ENCODE results near the gene ZBTB42. TPM values are rescaled to one million over a fixed set of nuclear protein-coding genes. Genes with fewer than 3 reads are reported as not detected.
A peak's percentile ranks its signal among the peaks of the same experiment; 100 is the strongest.

ZBTB42 gene
- total and polyA plus RNA-seq, 2 of the 13 experiments (the other 11 are each of a cell fraction or from before 2014, with no cell fraction given): 2.8 to 4.2 TPM

GRCh38 chr14:104796687-104797081, 4.2 kb upstream of the ZBTB42 start:
- POLR2A ChIA-PET: interaction anchor here (1.4 to 4.1 kb wide), 4 partner anchors 28 to 44 kb away, joined by 5 to 23 read pairs (median 10); partner anchors contain the start of gene SIVA1
- Histone ChIP-seq H3K9me3 (ENCODE audit: low read length) (no peaks in the 10 kb centered on the region), H3K4me2 (ENCODE audit: low read depth, low read length) (peak overlapping the region; percentile 100), H3K4me1 (ENCODE audit: insufficient read depth, low read length) (peaks cover 69% of the 10 kb centered on the region), H2AFZ (ENCODE audit: low read length) (no peak overlapping the region), H3K27me3 (ENCODE audit: control insufficient read depth in 1 of 2, insufficient read depth in 2 of 2, low read length in 2 of 2) (no peaks in the 10 kb centered on the region), H3K36me3 (replicated peaks in 1 of 2; ENCODE audit: control insufficient read depth in 1 of 2, insufficient read depth in 2 of 2, low read length in 2 of 2) (peaks cover 0 to 3% of the 10 kb centered on the region in 2 experiments; a peak in 1 of 5 replicates), H4K20me1 (ENCODE audit: insufficient read depth, low read length) (peaks cover 12% of the 10 kb centered on the region), H3K27ac (ENCODE audit: extremely low read length, insufficient read depth, low read length) (peak overlapping the region; percentile 52), H3K79me2 (ENCODE audit: insufficient read depth, low read length) (peaks cover 25% of the 10 kb centered on the region), H3K9ac (ENCODE audit: insufficient read depth, low read depth, low read length) (peak overlapping the region; percentile 73), H3K4me3 (replicated peaks in 1 of 3; ENCODE audit: insufficient read depth in 1 of 3, low read depth in 2 of 3, low read length in 3 of 3) (peak overlapping the region; percentile 74 to 92 (median 88))
- DNase-seq (ENCODE audit: low spot score) (no peak), ATAC-seq (peak; percentile 3), FAIRE-seq (no peak)
- CTCF ChIA-PET (ENCODE audit: low intra/inter-chr PET ratio, low total read pairs): no interaction called here
- intact Hi-C loops (cut with micrococcal nuclease; ENCODE audit: unreplicated experiment) (loop anchor here (2.0 kb wide), 1 partner anchor 24 kb away; no protein-coding TSS in a partner anchor), in situ Hi-C loops (cut with HindIII; ENCODE audit: extremely low pct_ligation_motif_present, low pct_unique_long_range_greater_than_20kb) (no loop called here)
- 80% methylated on average over 1 of the region's 6 CpGs for WGBS (ENCODE audit: low lambda C conversion rate)
- BruUV-seq (replicated peaks): TSS peak; percentile 31
- TF ChIP-seq ESRRA (CRISPR knock-in tag; IDR thresholded peaks at IDR 0.05; ENCODE audit: low read depth): no peak
- 0 out of 2 replicates have a peak, but pooled peaks have one; percentile 4 for TF ChIP-seq STAT6 (CRISPR knock-in tag; IDR thresholded peaks at IDR 0.05; ENCODE audit: borderline replicate concordance)
- no peak for TF ChIP-seq RBM22 (optimal IDR thresholded peaks at IDR 0.05; ENCODE audit: low read length)
- TF ChIP-seq KDM1A (CRISPR knock-in tag; IDR thresholded peaks at IDR 0.05): no peak
- TF ChIP-seq NR3C1 (CRISPR knock-in tag; IDR thresholded peaks at IDR 0.05): no peak
- TF ChIP-seq TFDP1 (CRISPR knock-in tag; IDR thresholded peaks at IDR 0.05; ENCODE audit: borderline replicate concordance): no peak
- no peak for TF ChIP-seq ZNF710 (CRISPR knock-in tag; IDR thresholded peaks at IDR 0.05; ENCODE audit: borderline replicate concordance)
- TF ChIP-seq ZHX2 (IDR thresholded peaks at IDR 0.05; ENCODE audit: low read depth): no peak
- no peak for TF ChIP-seq ZHX2 (CRISPR knock-in tag; IDR thresholded peaks at IDR 0.05; ENCODE audit: borderline replicate concordance)
- TF ChIP-seq ZNF543 (CRISPR knock-in tag; IDR thresholded peaks at IDR 0.05): peak; percentile 64; the same call in 1 of the 2 replicates
- TF ChIP-seq NFRKB (IDR thresholded peaks at IDR 0.05): no peak
- TF ChIP-seq MED8 (CRISPR knock-in tag; IDR thresholded peaks at IDR 0.05; ENCODE audit: insufficient replicate concordance): no peak

Measured in HepG2 (cell line).